H1 (cell line): ENCODE results near the gene WDR7. TPM values are rescaled to one million over a fixed set of nuclear protein-coding genes. Genes with fewer than 3 reads are reported as not detected.

Experiments
- HDAC2 ChIP-seq, 2 experiments: fragments of 300-600 bp in 1 of 2; sonication (generic) in 1 of 2; IDR thresholded peaks; 2 replicates each; pipeline ENCODE4 v1.6.1; 2011 to 2012; ENCODE audit warnings: low read depth in 2 of 2, low read length in 2 of 2, mild to moderate bottlenecking in 2 of 2, moderate library complexity in 2 of 2, borderline replicate concordance in 1 of 2, inconsistent platforms in 1 of 2
- polyA plus RNA-seq, 7 experiments: library from polyadenylated mRNA; depleted of rRNA in 3 of 7; stranded (reverse) in 5 of 7; unstranded in 2 of 7; fragments of >200 nt in 5 of 7; fragments of 200-250 nt in 2 of 7; gene quantifications; 1 replicate in 5 of 7; 2 replicates in 1 of 7; 4 replicates in 1 of 7; pipeline versions ENCODE4 v1.2.1 to v1.2.3, GENCODE V29; 2011 to 2013; ENCODE audit warnings: missing spikeins in 2 of 7, mixed read lengths in 2 of 7
- total RNA-seq: library from RNA; stranded (reverse); fragmentation: NEBNext Ultra II Directional; extraction: Animal tissue kit (Norgen Biotek cat#: 25700); gene quantifications from 2 replicates; pipeline ENCODE4 v1.2.1, GENCODE V29; 2021
- TF ChIP-seq, protein P1 (sequence below), 3 experiments: IDR thresholded peaks; 1 replicate in 2 of 3; 2 replicates in 1 of 3; pipeline versions ENCODE4 v1.5.1 to v1.6.1; 2011; ENCODE audit warnings: low read length in 3 of 3, mild to moderate bottlenecking in 3 of 3, inconsistent platforms in 2 of 3, low read depth in 1 of 3, moderate library complexity in 1 of 3; ENCODE audit not compliant: insufficient read depth in 1 of 3; ENCODE audit errors: control extremely low read depth in 1 of 3

WDR7 gene
- total and polyA plus RNA-seq, 2 of the 8 experiments (the other 6 are each of a cell fraction or from before 2014, with no cell fraction given): 5.5 to 15.2 TPM

DNA sequence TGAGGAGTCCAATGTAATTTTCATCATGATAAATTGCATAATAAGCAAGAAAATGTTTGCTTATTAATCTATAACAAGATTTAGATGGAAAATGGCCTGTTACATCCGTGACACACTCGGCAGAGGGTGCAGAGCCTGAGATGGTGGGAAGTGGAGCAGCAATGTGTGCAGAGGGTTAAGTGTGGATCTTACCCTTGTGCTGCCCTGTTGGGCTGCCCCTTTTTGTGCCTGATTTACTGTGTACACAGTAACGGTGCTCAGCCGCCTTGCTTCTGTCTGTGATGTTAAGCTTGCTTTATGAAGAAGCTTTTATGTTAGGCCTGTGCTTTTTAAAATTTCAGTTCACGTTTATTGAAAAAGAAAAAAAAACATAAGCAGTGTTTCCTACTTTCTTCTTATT lies 275.6 kb downstream of the WDR7 start (continued):
- TF ChIP-seq, protein P1, sequence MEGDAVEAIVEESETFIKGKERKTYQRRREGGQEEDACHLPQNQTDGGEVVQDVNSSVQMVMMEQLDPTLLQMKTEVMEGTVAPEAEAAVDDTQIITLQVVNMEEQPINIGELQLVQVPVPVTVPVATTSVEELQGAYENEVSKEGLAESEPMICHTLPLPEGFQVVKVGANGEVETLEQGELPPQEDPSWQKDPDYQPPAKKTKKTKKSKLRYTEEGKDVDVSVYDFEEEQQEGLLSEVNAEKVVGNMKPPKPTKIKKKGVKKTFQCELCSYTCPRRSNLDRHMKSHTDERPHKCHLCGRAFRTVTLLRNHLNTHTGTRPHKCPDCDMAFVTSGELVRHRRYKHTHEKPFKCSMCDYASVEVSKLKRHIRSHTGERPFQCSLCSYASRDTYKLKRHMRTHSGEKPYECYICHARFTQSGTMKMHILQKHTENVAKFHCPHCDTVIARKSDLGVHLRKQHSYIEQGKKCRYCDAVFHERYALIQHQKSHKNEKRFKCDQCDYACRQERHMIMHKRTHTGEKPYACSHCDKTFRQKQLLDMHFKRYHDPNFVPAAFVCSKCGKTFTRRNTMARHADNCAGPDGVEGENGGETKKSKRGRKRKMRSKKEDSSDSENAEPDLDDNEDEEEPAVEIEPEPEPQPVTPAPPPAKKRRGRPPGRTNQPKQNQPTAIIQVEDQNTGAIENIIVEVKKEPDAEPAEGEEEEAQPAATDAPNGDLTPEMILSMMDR (IDR thresholded peaks at IDR 0.05; ENCODE audit: control extremely low read depth in 1 of 3, insufficient read depth in 1 of 3, low read depth in 1 of 3, low read length in 3 of 3): no peak
- no peak for TF ChIP-seq HDAC2 (IDR thresholded peaks at IDR 0.05; ENCODE audit: borderline replicate concordance in 1 of 2, low read depth in 2 of 2, low read length in 2 of 2)
- TF ChIP-seq, all 59 proteins: peak for 0
